CD4-positive, CD25-positive, alpha-beta regulatory T cell (primary cell): ENCODE measurements around the gene CADM2. TPM values are rescaled to one million over a fixed set of nuclear protein-coding genes. Genes with fewer than 3 reads are reported as not detected.

Source experiments
- ATAC-seq, 2 donors: fragments of 150-1000 bp; cut with Tn5 transposase; one replicate each; pipeline ENCODE4 v1.10.0; 2021; ENCODE audit warnings: low read depth in 2 of 2, moderate number of reproducible peaks in 2 of 2, moderate library complexity in 1 of 2
- DNase-seq, 3 donors: peaks; one replicate each; pipeline versions ENCODE4 v3.0.0 to v3.0.0-alpha.2; 2012 to 2022; ENCODE audit warnings: mixed read lengths in 1 of 3
- H3K27ac ChIP-seq: one replicate; pipeline ENCODE4 v1.7.0; 2013; ENCODE audit warnings: mild to moderate bottlenecking, low read length; ENCODE audit not compliant: insufficient read depth, poor library complexity, severe bottlenecking
- H3K27me3 ChIP-seq: one replicate; pipeline ENCODE4 v1.7.0; 2013; ENCODE audit warnings: low read length; ENCODE audit not compliant: control insufficient read depth, insufficient read depth
- H3K36me3 ChIP-seq: one replicate; pipeline ENCODE4 v1.7.0; 2013; ENCODE audit warnings: mild to moderate bottlenecking, low read length, moderate library complexity; ENCODE audit not compliant: control insufficient read depth, insufficient read depth
- H3K4me1 ChIP-seq: 2 replicates; pipeline ENCODE4 v1.7.0; 2013; ENCODE audit warnings: mild to moderate bottlenecking, low read length; ENCODE audit not compliant: insufficient read depth, control insufficient read depth, poor library complexity, severe bottlenecking
- H3K4me3 ChIP-seq: one replicate; pipeline ENCODE4 v1.7.0; 2013; ENCODE audit warnings: low read depth, mild to moderate bottlenecking, low read length, moderate library complexity
- H3K9me3 ChIP-seq, 2 experiments: 1 replicate in 1 of 2; 2 replicates in 1 of 2; pipeline ENCODE4 v1.7.0; 2013; ENCODE audit warnings: low read length in 2 of 2, mild to moderate bottlenecking in 1 of 2, moderate library complexity in 1 of 2; ENCODE audit not compliant: control insufficient read depth in 2 of 2
- H3K27ac Mint-ChIP-seq, 3 donors: one replicate each; pipeline ENCODE4 v1.8.0; 2020 to 2022; ENCODE audit warnings: mild to moderate bottlenecking in 3 of 3, mixed read lengths in 3 of 3, moderate library complexity in 2 of 3
- H3K27me3 Mint-ChIP-seq: one replicate; pipeline ENCODE4 v1.8.0; 2022; ENCODE audit warnings: mild to moderate bottlenecking, mixed read lengths
- H3K36me3 Mint-ChIP-seq: one replicate; pipeline ENCODE4 v1.8.0; 2020; ENCODE audit warnings: mixed read lengths
- H3K4me1 Mint-ChIP-seq, 4 donors: one replicate each; pipeline ENCODE4 v1.8.0; 2020 to 2022; ENCODE audit warnings: mixed read lengths in 4 of 4, mild to moderate bottlenecking in 1 of 4
- H3K4me3 Mint-ChIP-seq, 4 donors: one replicate each; pipeline ENCODE4 v1.8.0; 2020 to 2022; ENCODE audit warnings: mild to moderate bottlenecking in 4 of 4, mixed read lengths in 4 of 4, moderate library complexity in 3 of 4
- H3K9me3 Mint-ChIP-seq, 7 donors: one replicate each; pipeline ENCODE4 v1.8.0; 2020 to 2022; ENCODE audit warnings: mixed read lengths in 7 of 7, mild to moderate bottlenecking in 3 of 7, moderate library complexity in 2 of 7
- polyA plus RNA-seq, 4 donors: library from polyadenylated mRNA; unstranded; fragments of 300-500 nt; fragmentation: Illumina TruSeq; gene quantifications; one replicate each; pipeline ENCODE4 v1.2.3, GENCODE V29; 2021
- total RNA-seq: library from RNA; stranded (reverse); gene quantifications from one replicate; pipeline ENCODE4 v1.2.3, GENCODE V29; 2022

CADM2 gene
- total and polyA plus RNA-seq, 5 donors from 2014 or later, result not detected

GRCh38 chr3:85051786-85052185 is 93.0 kb downstream of the CADM2 start:
- ATAC-seq (no peak), DNase-seq (no peak)
- Histone ChIP-seq H3K9me3 (peaks cover 0 to 4% of the 10 kb centered on the region in 2 experiments), H3K27ac (no peak overlapping the region), H3K4me3 (no peak overlapping the region), H3K27me3 (no peaks in the 10 kb centered on the region), H3K36me3 (no peaks in the 10 kb centered on the region), H3K4me1 (no peaks in the 10 kb centered on the region)
- Mint-ChIP-seq H3K36me3 (no peaks in the 10 kb centered on the region), H3K4me1 (no peaks in the 10 kb centered on the region), H3K27me3 (no peaks in the 10 kb centered on the region), H3K4me3 (no peak overlapping the region), H3K9me3 (peaks cover 2 to 22% (median 8%) of the 10 kb centered on the region in 7 donors), H3K27ac (no peak overlapping the region)

GRCh38 chr3:85053626-85054025 is 94.8 kb downstream of the CADM2 start:
- H3K27me3 ChIP-seq, result no peaks in the 10 kb centered on the region
- DNase-seq (no peak), ATAC-seq (no peak)
- no peaks in the 10 kb centered on the region for H3K36me3 ChIP-seq
- no peak overlapping the region for H3K4me3 ChIP-seq
- Mint-ChIP-seq H3K4me1 (no peaks in the 10 kb centered on the region), H3K36me3 (no peaks in the 10 kb centered on the region), H3K27ac (no peak overlapping the region), H3K9me3 (peaks cover 0 to 15% (median 6%) of the 10 kb centered on the region in 7 donors), H3K4me3 (no peak overlapping the region), H3K27me3 (no peaks in the 10 kb centered on the region)
- H3K27ac ChIP-seq, result no peak overlapping the region
- H3K4me1 ChIP-seq, result no peaks in the 10 kb centered on the region
- H3K9me3 ChIP-seq, result peaks cover 0 to 4% of the 10 kb centered on the region in 2 experiments

DNA sequence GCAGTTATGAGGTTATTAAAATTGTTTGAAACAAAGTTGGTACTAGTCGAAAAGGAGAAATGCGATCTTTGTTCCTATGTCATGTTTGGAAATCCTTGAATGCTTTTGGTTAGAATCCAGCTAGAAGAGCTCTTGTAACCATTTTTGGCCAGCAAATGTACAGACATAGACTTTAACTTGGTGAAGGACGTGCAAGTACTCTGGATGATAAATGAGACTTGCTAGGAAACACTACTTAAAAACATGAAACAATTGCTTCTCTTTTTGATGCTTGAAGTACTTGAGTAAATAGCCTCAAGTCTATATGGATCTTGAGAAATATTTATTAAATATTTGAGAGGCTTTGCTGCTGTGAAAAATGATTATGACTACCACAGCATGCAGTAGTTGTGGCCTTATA is 95.8 kb downstream of the CADM2 start:
- Histone ChIP-seq H3K9me3 (peaks cover 0 to 4% of the 10 kb centered on the region in 2 experiments), H3K36me3 (no peaks in the 10 kb centered on the region), H3K4me3 (no peak overlapping the region), H3K27ac (no peak overlapping the region), H3K27me3 (no peaks in the 10 kb centered on the region), H3K4me1 (no peaks in the 10 kb centered on the region)
- Mint-ChIP-seq H3K4me1 (no peaks in the 10 kb centered on the region), H3K9me3 (peaks cover 0 to 13% (median 5%) of the 10 kb centered on the region in 7 donors), H3K27ac (no peak overlapping the region), H3K27me3 (no peaks in the 10 kb centered on the region), H3K36me3 (no peaks in the 10 kb centered on the region), H3K4me3 (no peak overlapping the region)
- ATAC-seq (no peak), DNase-seq (no peak)

GRCh38 chr3:85068911-85069310 is 110.1 kb downstream of the CADM2 start:
- ATAC-seq (no peak), DNase-seq (no peak)
- Histone ChIP-seq H3K27ac (no peak overlapping the region), H3K27me3 (no peaks in the 10 kb centered on the region), H3K4me3 (no peak overlapping the region), H3K4me1 (no peaks in the 10 kb centered on the region), H3K9me3 (peaks cover 0 to 5% of the 10 kb centered on the region in 2 experiments), H3K36me3 (no peaks in the 10 kb centered on the region)
- Mint-ChIP-seq H3K36me3 (no peaks in the 10 kb centered on the region), H3K4me3 (no peak overlapping the region), H3K27ac (no peak overlapping the region), H3K4me1 (no peaks in the 10 kb centered on the region), H3K9me3 (peaks cover 2 to 19% (median 5%) of the 10 kb centered on the region in 7 donors), H3K27me3 (no peaks in the 10 kb centered on the region)

DNA sequence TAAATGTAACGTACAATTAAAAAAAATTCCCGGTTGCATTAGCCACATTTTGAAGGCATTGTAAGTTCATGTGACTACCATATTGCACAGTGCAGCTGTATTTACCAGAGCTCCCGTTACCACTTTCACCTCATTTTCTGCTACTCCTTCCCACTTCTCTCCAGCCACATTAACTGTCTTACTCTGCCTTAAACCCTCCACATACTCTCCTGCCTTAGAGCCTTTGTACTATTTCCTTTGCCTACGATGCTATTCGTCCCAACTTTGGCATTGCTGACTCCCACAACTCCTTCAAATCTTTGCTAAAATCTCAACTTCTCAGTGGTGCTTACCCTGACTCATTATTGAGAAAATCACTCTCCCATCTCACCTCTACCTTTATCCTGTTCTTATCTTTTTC is 115.2 kb downstream of the CADM2 start:
- Mint-ChIP-seq H3K4me1 (no peaks in the 10 kb centered on the region), H3K27ac (no peak overlapping the region), H3K9me3 (peaks cover 0 to 10% (median 3%) of the 10 kb centered on the region in 7 donors), H3K27me3 (no peaks in the 10 kb centered on the region), H3K4me3 (no peak overlapping the region), H3K36me3 (no peaks in the 10 kb centered on the region)
- H3K9me3 ChIP-seq, result peaks cover 0 to 8% of the 10 kb centered on the region in 2 experiments
- no peaks in the 10 kb centered on the region for H3K27me3 ChIP-seq
- no peak overlapping the region for H3K4me3 ChIP-seq
- ATAC-seq (no peak), DNase-seq (no peak)
- H3K27ac ChIP-seq, result no peak overlapping the region
- H3K36me3 ChIP-seq, result no peaks in the 10 kb centered on the region
- H3K4me1 ChIP-seq, result no peaks in the 10 kb centered on the region

GRCh38 chr3:85075663-85076062 is 116.9 kb downstream of the CADM2 start:
- no peaks in the 10 kb centered on the region for H3K4me1 Mint-ChIP-seq
- H3K9me3 Mint-ChIP-seq, result peaks cover 0 to 10% (median 3%) of the 10 kb centered on the region in 7 donors
- Histone ChIP-seq H3K4me1 (no peaks in the 10 kb centered on the region), H3K36me3 (no peaks in the 10 kb centered on the region), H3K27me3 (no peaks in the 10 kb centered on the region), H3K9me3 (peaks cover 0 to 8% of the 10 kb centered on the region in 2 experiments), H3K27ac (no peak overlapping the region), H3K4me3 (no peak overlapping the region)
- H3K27ac Mint-ChIP-seq, result no peak overlapping the region
- no peak overlapping the region for H3K4me3 Mint-ChIP-seq
- no peaks in the 10 kb centered on the region for H3K27me3 Mint-ChIP-seq
- ATAC-seq (no peak), DNase-seq (no peak)
- H3K36me3 Mint-ChIP-seq, result no peaks in the 10 kb centered on the region

- no peak for DNase-seq
- Mint-ChIP-seq H3K36me3 (no peaks in the 10 kb centered on the region), H3K9me3 (peaks cover 0 to 10% (median 3%) of the 10 kb centered on the region in 7 donors), H3K27me3 (no peaks in the 10 kb centered on the region), H3K4me3 (no peak overlapping the region), H3K27ac (no peak overlapping the region), H3K4me1 (no peaks in the 10 kb centered on the region)
- Histone ChIP-seq H3K4me3 (no peak overlapping the region), H3K27ac (no peak overlapping the region), H3K9me3 (peaks cover under 1 to 8% of the 10 kb centered on the region in 2 experiments), H3K36me3 (no peaks in the 10 kb centered on the region), H3K27me3 (no peaks in the 10 kb centered on the region), H3K4me1 (no peaks in the 10 kb centered on the region)
- no peak for ATAC-seq
Measured at GRCh38 chr3:85077018-85077417, 118.2 kb downstream of the CADM2 start.

DNA sequence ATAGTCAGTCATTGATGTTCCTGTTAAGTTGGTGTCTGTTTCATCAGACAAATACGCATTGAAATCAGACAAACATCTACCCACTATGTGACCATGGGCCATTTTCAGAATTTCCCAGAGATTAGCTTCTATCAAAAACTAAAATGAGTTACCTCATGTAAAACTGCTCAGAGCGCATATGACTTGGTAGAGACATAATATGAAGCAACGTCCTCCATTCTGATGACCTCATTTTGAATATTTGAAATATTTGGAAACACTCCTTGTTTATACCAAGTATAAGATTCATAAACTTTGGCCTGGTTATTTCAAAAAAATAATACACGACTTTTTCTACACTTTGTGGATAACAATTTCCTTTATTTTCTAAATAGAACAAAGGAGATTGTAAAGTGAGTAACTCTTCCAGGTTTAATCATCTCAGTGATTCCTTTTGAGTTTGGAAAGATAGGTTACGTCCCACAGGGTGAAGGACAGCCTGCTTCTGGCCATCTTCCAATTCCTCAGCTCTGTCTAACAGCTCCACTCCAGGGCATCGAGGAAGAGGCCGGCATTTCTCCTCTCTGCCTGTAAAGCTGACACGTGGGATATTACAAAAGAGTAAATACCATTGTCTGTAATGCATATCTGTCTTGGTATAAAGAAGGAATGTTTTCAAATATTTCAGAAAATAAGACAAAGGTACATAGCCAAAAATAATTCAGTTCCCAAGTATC is 122.6 kb downstream of the CADM2 start:
- Mint-ChIP-seq H3K27ac (no peak overlapping the region), H3K4me1 (no peaks in the 10 kb centered on the region), H3K27me3 (no peaks in the 10 kb centered on the region), H3K9me3 (peaks cover 0 to 13% (median 2%) of the 10 kb centered on the region in 7 donors), H3K36me3 (no peaks in the 10 kb centered on the region), H3K4me3 (no peak overlapping the region)
- Histone ChIP-seq H3K4me3 (no peak overlapping the region), H3K4me1 (no peaks in the 10 kb centered on the region), H3K27me3 (no peaks in the 10 kb centered on the region), H3K36me3 (no peaks in the 10 kb centered on the region), H3K27ac (no peak overlapping the region), H3K9me3 (peaks cover 0 to 9% of the 10 kb centered on the region in 2 experiments)
- no peak for ATAC-seq
- no peak for DNase-seq
